ENCODE results near the gene SLC2A5. TPM values are rescaled to one million over a fixed set of nuclear protein-coding genes. Genes with fewer than 3 reads are reported as not detected.

The SLC2A5 gene
- total RNA-seq, 1 donor from 2014 or later: 8.9 TPM

GRCh38 chr1:9093581-9093980 is 24.1 kb upstream of the SLC2A5 start:
- Histone ChIP-seq H3K4me1 (ENCODE audit: control insufficient read depth in 3 of 3, insufficient read depth in 3 of 3, low read length in 3 of 3) (peaks cover 0 to 4% (median 3%) of the 10 kb centered on the region in 3 donors), H3K9me3 (ENCODE audit: control insufficient read depth in 3 of 3, low read length in 3 of 3) (no peaks in the 10 kb centered on the region), H3K36me3 (ENCODE audit: control insufficient read depth in 3 of 3, insufficient read depth in 3 of 3, low read length in 3 of 3) (no peaks in the 10 kb centered on the region), H3K4me3 (ENCODE audit: low read length in 3 of 3) (no peak overlapping the region), H3K27me3 (ENCODE audit: control insufficient read depth in 3 of 3, insufficient read depth in 3 of 3, low read length in 3 of 3) (no peaks in the 10 kb centered on the region), H3K9ac (ENCODE audit: low read depth in 1 of 3, low read length in 3 of 3) (no peak overlapping the region), H3K27ac (ENCODE audit: low read depth, low read length) (no peak overlapping the region)

DNA sequence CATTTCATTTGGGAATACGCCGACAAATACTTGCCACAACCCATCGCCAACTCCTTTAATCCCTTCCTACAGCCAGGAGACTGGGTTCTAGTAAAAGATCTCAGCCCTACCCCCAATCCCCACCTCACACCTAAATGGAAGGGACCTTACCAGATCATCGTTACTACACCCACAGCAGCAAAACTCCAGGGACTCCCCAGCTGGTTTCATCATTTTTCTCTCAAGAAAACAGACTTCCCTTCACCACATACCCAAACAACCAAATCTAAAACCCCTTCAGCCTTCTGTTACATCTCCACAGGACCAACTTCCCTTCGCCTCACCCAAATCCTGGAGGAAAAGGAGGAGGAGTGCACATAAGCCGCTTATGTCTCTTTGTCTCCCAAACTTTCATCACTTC is 23.7 kb upstream of the SLC2A5 start:
- H3K4me1 ChIP-seq (ENCODE audit: control insufficient read depth in 3 of 3, insufficient read depth in 3 of 3, low read length in 3 of 3): no peaks in the 10 kb centered on the region
- H3K4me3 ChIP-seq (ENCODE audit: low read length in 3 of 3): no peak overlapping the region
- no peak overlapping the region for H3K9ac ChIP-seq (ENCODE audit: low read depth in 1 of 3, low read length in 3 of 3)
- no peak overlapping the region for H3K27ac ChIP-seq (ENCODE audit: low read depth, low read length)
- no peaks in the 10 kb centered on the region for H3K9me3 ChIP-seq (ENCODE audit: control insufficient read depth in 3 of 3, low read length in 3 of 3)
- no peaks in the 10 kb centered on the region for H3K36me3 ChIP-seq (ENCODE audit: control insufficient read depth in 3 of 3, insufficient read depth in 3 of 3, low read length in 3 of 3)
- no peaks in the 10 kb centered on the region for H3K27me3 ChIP-seq (ENCODE audit: control insufficient read depth in 3 of 3, insufficient read depth in 3 of 3, low read length in 3 of 3)

DNA sequence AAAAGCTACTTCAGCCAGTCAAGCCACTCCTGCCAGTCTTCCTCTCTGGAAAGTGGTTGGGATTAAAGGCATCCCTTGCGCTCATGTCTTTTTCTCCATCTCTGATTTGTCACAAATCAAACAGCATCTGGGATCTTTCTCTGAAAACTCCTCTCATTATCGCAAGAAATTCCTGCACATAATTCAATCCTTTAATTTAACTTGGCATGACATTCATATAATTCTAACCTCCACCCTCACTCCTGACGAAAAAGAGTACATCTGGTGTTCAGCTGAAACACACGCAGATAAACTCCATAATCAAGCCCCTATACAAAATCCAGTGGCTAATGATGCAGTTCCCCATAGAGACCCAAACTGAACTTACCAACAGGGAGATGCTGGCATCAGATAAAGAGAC is 19.4 kb upstream of the SLC2A5 start:
- Histone ChIP-seq H3K9me3 (ENCODE audit: control insufficient read depth in 3 of 3, low read length in 3 of 3) (no peaks in the 10 kb centered on the region), H3K27ac (ENCODE audit: low read depth, low read length) (no peak overlapping the region), H3K4me3 (ENCODE audit: low read length in 3 of 3) (no peak overlapping the region)

GRCh38 chr1:9087411-9088125 is 18.1 kb upstream of the SLC2A5 start:
- no peaks in the 10 kb centered on the region for H3K36me3 ChIP-seq (ENCODE audit: control insufficient read depth in 3 of 3, insufficient read depth in 3 of 3, low read length in 3 of 3)
- no peaks in the 10 kb centered on the region for H3K9me3 ChIP-seq (ENCODE audit: control insufficient read depth in 3 of 3, low read length in 3 of 3)
- no peak overlapping the region for H3K9ac ChIP-seq (ENCODE audit: low read depth in 1 of 3, low read length in 3 of 3)

More for the DNA sequence above, 19.4 kb upstream of the SLC2A5 start:
- no peaks in the 10 kb centered on the region for H3K4me1 ChIP-seq (ENCODE audit: control insufficient read depth in 3 of 3, insufficient read depth in 3 of 3, low read length in 3 of 3)
- H3K36me3 ChIP-seq (ENCODE audit: control insufficient read depth in 3 of 3, insufficient read depth in 3 of 3, low read length in 3 of 3): no peaks in the 10 kb centered on the region
- no peak overlapping the region for H3K9ac ChIP-seq (ENCODE audit: low read depth in 1 of 3, low read length in 3 of 3)
- H3K27me3 ChIP-seq (ENCODE audit: control insufficient read depth in 3 of 3, insufficient read depth in 3 of 3, low read length in 3 of 3): no peaks in the 10 kb centered on the region

GRCh38 chr1:9086796-9087195 is 17.4 kb upstream of the SLC2A5 start:
- no peak overlapping the region for H3K9ac ChIP-seq (ENCODE audit: low read depth in 1 of 3, low read length in 3 of 3)
- H3K36me3 ChIP-seq (ENCODE audit: control insufficient read depth in 3 of 3, insufficient read depth in 3 of 3, low read length in 3 of 3): no peaks in the 10 kb centered on the region
- no peak overlapping the region for H3K4me3 ChIP-seq (ENCODE audit: low read length in 3 of 3)
- no peak overlapping the region for H3K27ac ChIP-seq (ENCODE audit: low read depth, low read length)
- H3K9me3 ChIP-seq (ENCODE audit: control insufficient read depth in 3 of 3, low read length in 3 of 3): no peaks in the 10 kb centered on the region
- H3K27me3 ChIP-seq (ENCODE audit: control insufficient read depth in 3 of 3, insufficient read depth in 3 of 3, low read length in 3 of 3): no peaks in the 10 kb centered on the region
- H3K4me1 ChIP-seq (ENCODE audit: control insufficient read depth in 3 of 3, insufficient read depth in 3 of 3, low read length in 3 of 3): no peaks in the 10 kb centered on the region

More at GRCh38 chr1:9087411-9088125, 18.1 kb upstream of the SLC2A5 start:
- Histone ChIP-seq H3K4me3 (ENCODE audit: low read length in 3 of 3) (no peak overlapping the region), H3K4me1 (ENCODE audit: control insufficient read depth in 3 of 3, insufficient read depth in 3 of 3, low read length in 3 of 3) (no peaks in the 10 kb centered on the region), H3K27me3 (ENCODE audit: control insufficient read depth in 3 of 3, insufficient read depth in 3 of 3, low read length in 3 of 3) (no peaks in the 10 kb centered on the region), H3K27ac (ENCODE audit: low read depth, low read length) (no peak overlapping the region)

DNA sequence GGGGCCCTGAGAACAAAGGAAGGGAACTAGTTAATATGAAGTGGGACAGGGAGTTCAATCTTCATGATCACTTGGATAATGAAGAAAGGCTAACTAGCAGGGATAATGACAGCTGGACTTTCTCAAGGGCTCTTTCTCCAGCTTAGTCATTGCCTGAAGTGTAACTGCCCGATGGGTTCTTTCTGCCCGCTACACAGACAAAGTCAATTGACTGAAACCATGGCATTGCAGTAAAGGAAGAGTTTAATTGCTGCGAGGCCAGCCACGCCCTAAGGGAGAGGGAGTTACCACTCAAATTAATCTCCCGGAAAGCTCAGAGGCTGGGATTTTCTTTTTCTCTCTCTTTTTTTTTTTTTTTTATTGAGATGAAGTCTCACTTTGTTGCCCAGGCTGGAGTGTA is 16.6 kb upstream of the SLC2A5 start:
- Histone ChIP-seq H3K9me3 (ENCODE audit: control insufficient read depth in 3 of 3, low read length in 3 of 3) (no peaks in the 10 kb centered on the region), H3K4me1 (ENCODE audit: control insufficient read depth in 3 of 3, insufficient read depth in 3 of 3, low read length in 3 of 3) (no peaks in the 10 kb centered on the region), H3K36me3 (ENCODE audit: control insufficient read depth in 3 of 3, insufficient read depth in 3 of 3, low read length in 3 of 3) (no peaks in the 10 kb centered on the region), H3K9ac (ENCODE audit: low read depth in 1 of 3, low read length in 3 of 3) (no peak overlapping the region), H3K4me3 (ENCODE audit: low read length in 3 of 3) (no peak overlapping the region), H3K27me3 (ENCODE audit: control insufficient read depth in 3 of 3, insufficient read depth in 3 of 3, low read length in 3 of 3) (no peaks in the 10 kb centered on the region), H3K27ac (ENCODE audit: low read depth, low read length) (no peak overlapping the region)

- H3K27me3 ChIP-seq (ENCODE audit: control insufficient read depth in 3 of 3, insufficient read depth in 3 of 3, low read length in 3 of 3): no peaks in the 10 kb centered on the region
- no peak overlapping the region for H3K9ac ChIP-seq (ENCODE audit: low read depth in 1 of 3, low read length in 3 of 3)
- H3K27ac ChIP-seq (ENCODE audit: low read depth, low read length): no peak overlapping the region
- H3K4me1 ChIP-seq (ENCODE audit: control insufficient read depth in 3 of 3, insufficient read depth in 3 of 3, low read length in 3 of 3): no peaks in the 10 kb centered on the region
- H3K36me3 ChIP-seq (ENCODE audit: control insufficient read depth in 3 of 3, insufficient read depth in 3 of 3, low read length in 3 of 3): no peaks in the 10 kb centered on the region
- no peaks in the 10 kb centered on the region for H3K9me3 ChIP-seq (ENCODE audit: control insufficient read depth in 3 of 3, low read length in 3 of 3)
- no peak overlapping the region for H3K4me3 ChIP-seq (ENCODE audit: low read length in 3 of 3)
These were observed 16.0 kb upstream of the SLC2A5 start for GRCh38 chr1:9085306-9085940.

- H3K9ac ChIP-seq (ENCODE audit: low read depth in 1 of 3, low read length in 3 of 3): no peak overlapping the region
- peaks cover 1 to 2% (median 2%) of the 10 kb centered on the region in 3 donors for H3K4me1 ChIP-seq (ENCODE audit: control insufficient read depth in 3 of 3, insufficient read depth in 3 of 3, low read length in 3 of 3)
- no peaks in the 10 kb centered on the region for H3K27me3 ChIP-seq (ENCODE audit: control insufficient read depth in 3 of 3, insufficient read depth in 3 of 3, low read length in 3 of 3)
- no peak overlapping the region for H3K4me3 ChIP-seq (ENCODE audit: low read length in 3 of 3)
- H3K36me3 ChIP-seq (ENCODE audit: control insufficient read depth in 3 of 3, insufficient read depth in 3 of 3, low read length in 3 of 3): no peaks in the 10 kb centered on the region
- no peak overlapping the region for H3K27ac ChIP-seq (ENCODE audit: low read depth, low read length)
- H3K9me3 ChIP-seq (ENCODE audit: control insufficient read depth in 3 of 3, low read length in 3 of 3): no peaks in the 10 kb centered on the region
These were observed 15.5 kb upstream of the SLC2A5 start for GRCh38 chr1:9084906-9085305.

GRCh38 chr1:9081473-9081872 is 12.0 kb upstream of the SLC2A5 start:
- Histone ChIP-seq H3K9me3 (ENCODE audit: control insufficient read depth in 3 of 3, low read length in 3 of 3) (no peaks in the 10 kb centered on the region), H3K9ac (ENCODE audit: low read depth in 1 of 3, low read length in 3 of 3) (no peak overlapping the region), H3K4me3 (ENCODE audit: low read length in 3 of 3) (no peak overlapping the region), H3K36me3 (ENCODE audit: control insufficient read depth in 3 of 3, insufficient read depth in 3 of 3, low read length in 3 of 3) (no peaks in the 10 kb centered on the region), H3K4me1 (ENCODE audit: control insufficient read depth in 3 of 3, insufficient read depth in 3 of 3, low read length in 3 of 3) (peaks cover 3 to 15% (median 4%) of the 10 kb centered on the region in 3 donors), H3K27me3 (ENCODE audit: control insufficient read depth in 3 of 3, insufficient read depth in 3 of 3, low read length in 3 of 3) (no peaks in the 10 kb centered on the region), H3K27ac (ENCODE audit: low read depth, low read length) (no peak overlapping the region)

DNA sequence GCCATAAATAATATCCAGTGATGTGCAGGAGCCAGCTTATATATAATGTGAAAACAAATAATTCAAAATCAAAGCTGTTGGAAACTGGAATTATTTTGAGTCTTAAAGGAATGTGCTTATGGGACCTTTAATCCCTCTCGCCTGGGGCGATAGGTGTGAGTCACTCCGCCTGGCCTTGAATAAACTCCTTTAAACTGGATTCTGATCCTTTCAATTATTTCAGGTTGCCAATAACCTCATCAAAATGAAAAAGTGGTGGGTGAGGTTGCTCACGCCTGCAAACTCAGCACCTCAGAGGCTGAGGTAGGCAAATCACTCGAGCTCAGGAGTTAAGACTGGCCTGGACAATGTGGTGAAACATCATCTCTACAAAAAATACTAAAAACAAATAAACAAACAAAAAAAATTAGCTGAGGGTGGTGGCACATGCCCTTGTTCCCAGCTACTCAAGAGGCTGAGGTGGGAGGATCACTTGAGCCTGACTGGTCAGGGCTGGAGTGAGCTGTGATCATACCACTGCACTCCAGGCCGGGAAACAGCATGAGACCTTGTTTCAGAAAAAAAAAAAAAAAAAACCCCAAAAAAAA is 11.4 kb upstream of the SLC2A5 start:
- Histone ChIP-seq H3K4me3 (ENCODE audit: low read length in 3 of 3) (no peak overlapping the region), H3K4me1 (ENCODE audit: control insufficient read depth in 3 of 3, insufficient read depth in 3 of 3, low read length in 3 of 3) (peaks cover 3 to 15% (median 4%) of the 10 kb centered on the region in 3 donors), H3K27ac (ENCODE audit: low read depth, low read length) (no peak overlapping the region), H3K9me3 (ENCODE audit: control insufficient read depth in 3 of 3, low read length in 3 of 3) (no peaks in the 10 kb centered on the region), H3K9ac (ENCODE audit: low read depth in 1 of 3, low read length in 3 of 3) (no peak overlapping the region), H3K36me3 (ENCODE audit: control insufficient read depth in 3 of 3, insufficient read depth in 3 of 3, low read length in 3 of 3) (no peaks in the 10 kb centered on the region), H3K27me3 (ENCODE audit: control insufficient read depth in 3 of 3, insufficient read depth in 3 of 3, low read length in 3 of 3) (no peaks in the 10 kb centered on the region)

Measured in skeletal muscle tissue (tissue), 4 donors.